Measurements from ENCODE around the gene WDR5. TPM values are rescaled to one million over a fixed set of nuclear protein-coding genes. Genes with fewer than 3 reads are reported as not detected.

The WDR5 gene
- total and polyA plus RNA-seq, 2 experiments from 2014 or later, result 21.0 to 25.9 TPM

- H3K4me3 ChIP-seq, result no peak overlapping the region
- H3K27me3 ChIP-seq (replicated peaks; ENCODE audit: insufficient read depth), result no peaks in the 10 kb centered on the region
- 89% methylated on average over 9 of the region's 9 CpGs for WGBS, 2 experiments (ENCODE audit: low coverage in 1 of 2, low lambda C conversion rate in 2 of 2, missing lambda C conversion rate in 2 of 2)
- H3K9me3 ChIP-seq (ENCODE audit: low read depth), result no peaks in the 10 kb centered on the region
- in situ Hi-C loops (cut with MboI), result no loop called here
- H3K36me3 ChIP-seq (ENCODE audit: low read depth), result peaks cover 9% of the 10 kb centered on the region; the same call in 1 of the 2 replicates
- peaks cover 17% of the 10 kb centered on the region for H3K79me2 ChIP-seq (ENCODE audit: insufficient read depth)
- no peak overlapping the region for H3K27ac ChIP-seq
- no peak overlapping the region for H3K9ac ChIP-seq
- DNase-seq, result no peak
- no peaks in the 10 kb centered on the region for H3K4me1 ChIP-seq (ENCODE audit: insufficient read depth)
- no peak overlapping the region for H2AFZ ChIP-seq
- no peaks in the 10 kb centered on the region for H3K9me2 ChIP-seq (ENCODE audit: insufficient read depth)
- H3K4me2 ChIP-seq (ENCODE audit: unreplicated experiment), result no peak overlapping the region
- H4K20me1 ChIP-seq (ENCODE audit: insufficient read depth), result no peaks in the 10 kb centered on the region
- TF ChIP-seq EZH2 (IDR thresholded peaks at IDR 0.05; ENCODE audit: insufficient read depth, poor library complexity, severe bottlenecking) (no peak), EZH2phosphoT487 (IDR thresholded peaks at IDR 0.05; ENCODE audit: insufficient read depth, low read depth) (no peak)
- H3F3A ChIP-seq (ENCODE audit: insufficient read depth), result no peaks in the 10 kb centered on the region
These were observed 9.4 kb downstream of the WDR5 start for GRCh38 chr9:134145262-134145661.

GRCh38 chr9:134146774-134147493, 11.1 kb downstream of the WDR5 start:
- Histone ChIP-seq H3K4me1 (ENCODE audit: insufficient read depth) (no peaks in the 10 kb centered on the region), H3K4me2 (ENCODE audit: unreplicated experiment) (no peak overlapping the region), H3K27me3 (replicated peaks; ENCODE audit: insufficient read depth) (no peaks in the 10 kb centered on the region), H3K36me3 (ENCODE audit: low read depth) (peaks cover 9% of the 10 kb centered on the region; the same call in 1 of the 2 replicates), H3K9me3 (ENCODE audit: low read depth) (no peaks in the 10 kb centered on the region), H3K9me2 (ENCODE audit: insufficient read depth) (no peaks in the 10 kb centered on the region), H3K27ac (no peak overlapping the region), H3F3A (ENCODE audit: insufficient read depth) (no peaks in the 10 kb centered on the region), H3K4me3 (no peak overlapping the region), H4K20me1 (ENCODE audit: insufficient read depth) (no peaks in the 10 kb centered on the region), H3K9ac (no peak overlapping the region), H2AFZ (no peak overlapping the region), H3K79me2 (ENCODE audit: insufficient read depth) (0 out of 2 replicates have a peak, but pooled peaks cover 5% of the 10 kb centered on the region)
- WGBS, 2 experiments (ENCODE audit: low coverage in 1 of 2, low lambda C conversion rate in 2 of 2, missing lambda C conversion rate in 2 of 2), result 72 to 76% methylated on average over 8 of the region's 8 CpGs
- no peak for DNase-seq
- in situ Hi-C loops (cut with MboI), result no loop called here
- no peak for TF ChIP-seq EZH2phosphoT487 (IDR thresholded peaks at IDR 0.05; ENCODE audit: insufficient read depth, low read depth)
- no peak for TF ChIP-seq EZH2 (IDR thresholded peaks at IDR 0.05; ENCODE audit: insufficient read depth, poor library complexity, severe bottlenecking)

DNA sequence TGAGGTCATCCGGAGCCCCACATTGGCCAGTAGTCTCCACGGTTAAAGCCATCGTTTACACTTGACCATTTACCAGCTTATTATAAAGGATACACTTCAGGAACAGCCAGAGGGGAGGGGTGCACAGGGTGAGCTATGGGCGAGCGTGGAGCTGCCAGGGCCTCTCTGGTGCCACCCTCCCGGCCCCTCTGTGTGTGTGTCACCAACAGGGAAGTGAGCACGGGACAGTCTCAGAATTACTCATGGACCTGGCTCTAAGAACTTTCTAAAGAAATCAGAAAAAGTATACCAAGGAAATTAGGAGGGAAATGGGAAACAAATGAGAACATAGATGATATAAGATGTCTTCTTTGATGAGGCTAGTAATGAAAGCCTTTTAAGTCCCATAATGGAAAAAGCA, 13.5 kb downstream of the WDR5 start:
- in situ Hi-C loops (cut with MboI), result no loop called here
- WGBS, 2 experiments (ENCODE audit: low coverage in 1 of 2, low lambda C conversion rate in 2 of 2, missing lambda C conversion rate in 2 of 2), result 83 to 88% methylated on average over 7 of the region's 7 CpGs

DNA sequence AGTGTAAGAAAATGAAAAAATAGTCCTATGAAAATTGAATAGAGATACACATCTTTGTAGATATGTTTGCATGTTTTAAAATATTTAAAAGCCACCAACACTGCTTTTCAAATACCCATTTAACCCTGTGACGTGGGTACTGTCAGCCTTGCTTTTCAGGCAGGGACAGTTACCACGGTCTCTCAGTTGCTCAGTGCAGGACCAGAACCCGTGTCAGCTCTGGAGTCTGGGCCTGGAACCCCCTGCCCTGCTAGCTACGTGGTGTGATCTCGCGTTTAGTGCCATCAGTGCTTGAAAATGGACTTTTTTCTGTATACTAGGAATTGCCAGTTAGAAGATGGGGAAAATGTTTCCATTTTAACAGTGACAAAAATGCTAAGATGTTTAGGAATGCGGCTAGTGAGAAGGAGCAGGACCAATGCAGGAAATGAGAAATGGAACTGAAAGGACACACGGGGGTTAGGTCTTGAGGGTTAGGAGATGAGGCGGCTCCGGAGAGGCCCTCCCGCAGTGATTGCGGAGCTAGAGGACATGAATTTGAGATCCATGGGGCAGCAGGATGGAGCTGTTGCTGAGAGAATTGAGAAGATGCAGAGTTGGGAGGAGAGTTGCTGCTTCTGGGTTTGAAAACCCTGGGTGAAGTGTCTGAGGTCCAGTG, 14.8 kb downstream of the WDR5 start:
- no peak for TF ChIP-seq EZH2 (IDR thresholded peaks at IDR 0.05; ENCODE audit: insufficient read depth, poor library complexity, severe bottlenecking)
- no peak overlapping the region for H2AFZ ChIP-seq

More for the DNA sequence above, 13.5 kb downstream of the WDR5 start:
- Histone ChIP-seq H3K4me2 (ENCODE audit: unreplicated experiment) (no peak overlapping the region), H3K27ac (no peak overlapping the region), H3K36me3 (ENCODE audit: low read depth) (peaks cover 5% of the 10 kb centered on the region; the same call in 1 of the 2 replicates), H3K4me3 (no peak overlapping the region), H3K27me3 (replicated peaks; ENCODE audit: insufficient read depth) (no peaks in the 10 kb centered on the region), H3K4me1 (ENCODE audit: insufficient read depth) (no peaks in the 10 kb centered on the region), H3F3A (ENCODE audit: insufficient read depth) (no peaks in the 10 kb centered on the region), H2AFZ (no peak overlapping the region), H4K20me1 (ENCODE audit: insufficient read depth) (no peaks in the 10 kb centered on the region), H3K9me2 (ENCODE audit: insufficient read depth) (no peaks in the 10 kb centered on the region), H3K79me2 (ENCODE audit: insufficient read depth) (0 out of 2 replicates have a peak, but pooled peaks cover 5% of the 10 kb centered on the region), H3K9me3 (ENCODE audit: low read depth) (no peaks in the 10 kb centered on the region), H3K9ac (no peak overlapping the region)
- no peak for DNase-seq
- no peak for TF ChIP-seq EZH2 (IDR thresholded peaks at IDR 0.05; ENCODE audit: insufficient read depth, poor library complexity, severe bottlenecking)

More for the DNA sequence above, 14.8 kb downstream of the WDR5 start:
- 91 to 92% methylated on average over 12 of the region's 12 CpGs for WGBS, 2 experiments (ENCODE audit: low coverage in 1 of 2, low lambda C conversion rate in 2 of 2, missing lambda C conversion rate in 2 of 2)
- Histone ChIP-seq H3F3A (ENCODE audit: insufficient read depth) (no peaks in the 10 kb centered on the region), H3K9me2 (ENCODE audit: insufficient read depth) (no peaks in the 10 kb centered on the region), H3K4me3 (no peak overlapping the region), H3K9me3 (ENCODE audit: low read depth) (no peaks in the 10 kb centered on the region), H3K27me3 (replicated peaks; ENCODE audit: insufficient read depth) (no peaks in the 10 kb centered on the region), H3K36me3 (ENCODE audit: low read depth) (peaks cover 9% of the 10 kb centered on the region; the same call in 1 of the 2 replicates), H3K4me1 (ENCODE audit: insufficient read depth) (no peaks in the 10 kb centered on the region), H3K79me2 (ENCODE audit: insufficient read depth) (0 out of 2 replicates have a peak, but pooled peaks cover 5% of the 10 kb centered on the region), H3K9ac (no peak overlapping the region), H3K27ac (no peak overlapping the region), H3K4me2 (ENCODE audit: unreplicated experiment) (no peak overlapping the region), H4K20me1 (ENCODE audit: insufficient read depth) (no peaks in the 10 kb centered on the region)
- no peak for DNase-seq
- in situ Hi-C loops (cut with MboI), result no loop called here

Data from GM23248 (cell line).